GM12878 (cell line): ENCODE data around the gene TAF3. TPM values are rescaled to one million over a fixed set of nuclear protein-coding genes. Genes with fewer than 3 reads are reported as not detected.

Experiments
- ATAC-seq: fragments of 200-7000 bp; cut with Tn5 transposase; 3 replicates; pipeline ENCODE4 v1.9.1; 2020; ENCODE audit warnings: mild to moderate bottlenecking, moderate library complexity
- BruUV-seq: library from RNA; stranded (reverse); fragments of 400-500 nt; replicated peaks from 2 replicates; lab custom pipeline; 2021; lab: Mats Ljungman, UMichigan
- CTCF ChIA-PET: fragments of 300-600 bp; sonication (Branson Sonifier 250); formaldehyde crosslinking; extraction: SDS; loops from one replicate; lab custom pipeline; 2021; ENCODE audit warnings: inconsistent platforms; lab: Yijun Ruan, JAX
- POLR2A ChIA-PET: fragments of 350-600 bp; formaldehyde crosslinking; extraction: SDS; loops from one replicate; lab custom pipeline; 2021; ENCODE audit warnings: inconsistent platforms; lab: Charles Lee
- RAD21 ChIA-PET: fragments of 300-600 bp; sonication (Branson Sonifier 250); formaldehyde crosslinking; loops from one replicate; lab custom pipeline; 2023; ENCODE audit warnings: antibody characterized with exemption; ENCODE audit not compliant: unreplicated experiment; lab: Charles Lee
- SMC1A ChIA-PET: fragments of 300-600 bp; sonication (Branson Sonifier 250); formaldehyde crosslinking; loops from one replicate; lab custom pipeline; 2023; ENCODE audit not compliant: unreplicated experiment, uncharacterized antibody; lab: Charles Lee
- DNase-seq: peaks from one replicate; pipeline ENCODE4 v3.0.0-alpha.2; 2011; ENCODE audit warnings: low read depth, low spot score
- FAIRE-seq: peaks from 3 replicates; lab custom pipeline; 2011; peaks lifted over from hg19 to GRCh38; lab: Jason Lieb, UNC
- H2AFZ ChIP-seq: 2 replicates; pipeline ENCODE4 v1.6.0; 2011; ENCODE audit warnings: low read depth, low read length, control low read depth; ENCODE audit not compliant: control insufficient read depth
- H3K27ac ChIP-seq: 2 replicates; pipeline ENCODE4 v1.5.1; 2011; ENCODE audit warnings: control low read depth; ENCODE audit not compliant: control insufficient read depth, insufficient read depth
- H3K27me3 ChIP-seq, 2 experiments: replicated peaks in 1 of 2; 2 replicates each; pipeline versions ENCODE4 v1.6.0 to v1.6.1; 2011; ENCODE audit warnings: low read length in 1 of 2; ENCODE audit not compliant: control insufficient read depth in 2 of 2, insufficient read depth in 2 of 2
- H3K36me3 ChIP-seq, 2 experiments: 2 replicates each; pipeline ENCODE4 v1.5.1; 2011; ENCODE audit warnings: low read length in 1 of 2; ENCODE audit not compliant: control insufficient read depth in 2 of 2, insufficient read depth in 2 of 2
- H3K4me1 ChIP-seq: 2 replicates; pipeline ENCODE4 v1.6.1; 2011; ENCODE audit warnings: mild to moderate bottlenecking, low read length, moderate library complexity, mixed read lengths; ENCODE audit not compliant: control insufficient read depth, insufficient read depth
- H3K4me2 ChIP-seq: 2 replicates; pipeline ENCODE4 v1.6.0; 2011; ENCODE audit warnings: control low read depth; ENCODE audit not compliant: control insufficient read depth, insufficient read depth
- H3K4me3 ChIP-seq: fragments of 200-600 bp; sonication (generic); 2 replicates; pipeline ENCODE4 v1.5.1; 2016
- H3K79me2 ChIP-seq: 2 replicates; pipeline ENCODE4 v1.6.0; 2011; ENCODE audit warnings: low read length; ENCODE audit not compliant: control insufficient read depth, insufficient read depth
- H3K9ac ChIP-seq: 2 replicates; pipeline ENCODE4 v1.8.0; 2011; ENCODE audit warnings: low read length, control low read depth, mixed read lengths; ENCODE audit not compliant: control insufficient read depth, insufficient read depth
- H3K9me3 ChIP-seq: replicated peaks from 3 replicates; pipeline ENCODE4 v1.5.1; 2011; ENCODE audit warnings: mild to moderate bottlenecking, low read length; ENCODE audit not compliant: control insufficient read depth, insufficient read depth
- H4K20me1 ChIP-seq: 2 replicates; pipeline ENCODE4 v1.6.0; 2011; ENCODE audit not compliant: control insufficient read depth, insufficient read depth
- ASH2L ChIP-seq: fragments of 300-600, 200-600 bp; sonication (generic); IDR thresholded peaks from 2 replicates; pipeline ENCODE4 v1.6.1; 2017; ENCODE audit warnings: low read depth, mild to moderate bottlenecking, borderline replicate concordance
- ATF3 ChIP-seq: IDR thresholded peaks from 2 replicates; pipeline ENCODE4 v1.6.1; 2011; ENCODE audit warnings: low read depth, mild to moderate bottlenecking, low read length, moderate library complexity, borderline replicate concordance; ENCODE audit errors: extremely low read depth
- ELK1 ChIP-seq: IDR thresholded peaks from 2 replicates; pipeline ENCODE4 v1.6.1; 2012; ENCODE audit warnings: low read depth, low read length, improper control_type of control experiment
- FOS ChIP-seq: IDR thresholded peaks from 3 replicates; pipeline ENCODE4 v1.6.1; 2011; ENCODE audit warnings: borderline replicate concordance; ENCODE audit not compliant: insufficient read length; ENCODE audit errors: extremely low read depth
- IKZF1 ChIP-seq: fragments of 450-650 bp; conservative IDR thresholded peaks from 2 replicates; pipeline ENCODE4 v1.6.1; 2017; ENCODE audit warnings: antibody characterized with exemption, mild to moderate bottlenecking
- MEF2B ChIP-seq: fragments of 450-650 bp; IDR thresholded peaks from 2 replicates; pipeline ENCODE4 v1.6.1; 2018; ENCODE audit warnings: mild to moderate bottlenecking, moderate library complexity; ENCODE audit not compliant: partially characterized antibody, poor library complexity, severe bottlenecking
- NR2C1 ChIP-seq: fragments of 450-650 bp; IDR thresholded peaks from 2 replicates; pipeline ENCODE4 v1.6.1; 2017; ENCODE audit warnings: antibody characterized with exemption, mild to moderate bottlenecking, moderate library complexity
- PKNOX1 ChIP-seq: fragments of 450-650 bp; IDR thresholded peaks from 2 replicates; pipeline ENCODE4 v1.6.1; 2016; ENCODE audit warnings: mild to moderate bottlenecking
- RELB ChIP-seq: fragments of 450-650 bp; IDR thresholded peaks from 2 replicates; pipeline ENCODE4 v1.6.1; 2017; ENCODE audit warnings: low read depth, mild to moderate bottlenecking, moderate library complexity
- WGBS: methylation state at CpG from one replicate; pipeline ENCODE4 v1.1.6; 2016; ENCODE audit warnings: low lambda C conversion rate; ENCODE audit not compliant: insufficient replicate concordance, insufficient coverage; ENCODE audit errors: missing lambda C conversion rate; 5-methylcytosine and 5-hydroxymethylcytosine counted together
- in situ Hi-C: fragments of 300-500 bp; cut with MboI; formaldehyde crosslinking; loops from 9 replicates; pipeline ENCODE4 v1.14.3; 2018; ENCODE audit warnings: mixed read lengths
- intact Hi-C: fragments of 100-400 bp; cut with micrococcal nuclease; formaldehyde crosslinking; loops from one replicate; pipeline ENCODE4 v1.14.2; 2022; ENCODE audit not compliant: unreplicated experiment
- polyA plus RNA-seq, 11 experiments: library from polyadenylated mRNA; depleted of rRNA in 4 of 11; unstranded in 6 of 11; stranded (reverse) in 5 of 11; fragments of >200 nt; fragmentation: Nextera tagmentation in 4 of 11; fragmentation: Illumina TruSeq in 1 of 11; extraction: Ambion mirVana in 4 of 11; extraction: Trizol in 1 of 11; gene quantifications; 1 replicate in 1 of 11; 2 replicates in 10 of 11; pipeline versions ENCODE4 v1.2.1 to v1.2.3, GENCODE V29; 2011 to 2016; ENCODE audit warnings: inconsistent platforms in 2 of 11, missing spikeins in 2 of 11, low read depth in 1 of 11
- total RNA-seq, 4 experiments: library from RNA; depleted of rRNA in 3 of 4; stranded (reverse); fragments of >200 nt in 3 of 4; fragmentation: Illumina TruSeq in 1 of 4; extraction: Trizol in 1 of 4; gene quantifications; 2 replicates each; pipeline versions ENCODE4 v1.2.1 to v1.2.3, GENCODE V29; 2013 to 2021

The TAF3 gene
- total and polyA plus RNA-seq, 10 of the 15 experiments (the other 5 are each of a cell fraction or from before 2014, with no cell fraction given): 2.0 to 10.1 (median 3.7) TPM

GRCh38 chr10:8049865-8050555, 231.7 kb downstream of the TAF3 start:
- Histone ChIP-seq H3K9ac (no peak overlapping the region), H3K27ac (no peak overlapping the region), H3K4me2 (peak overlapping the region; percentile 50), H3K36me3 (no peaks in the 10 kb centered on the region), H3K79me2 (no peaks in the 10 kb centered on the region), H3K9me3 (no peaks in the 10 kb centered on the region), H3K4me3 (no peak overlapping the region; the same call in 1 of the 2 replicates), H2AFZ (no peak overlapping the region), H4K20me1 (no peaks in the 10 kb centered on the region), H3K27me3 (peaks cover 23 to 32% of the 10 kb centered on the region in 2 experiments), H3K4me1 (peaks cover 11% of the 10 kb centered on the region)
- 68% methylated on average over 67 of the region's 68 CpGs for WGBS
- ChIA-PET POLR2A (no interaction called here), CTCF (no interaction called here), RAD21 (no interaction called here), SMC1A (interaction anchor here (1.3 kb wide), 1 partner anchor 11 kb away, joined by 4 read pairs; no protein-coding TSS in a partner anchor)
- in situ Hi-C loops: loop anchor here (25.0 kb wide), 1 partner anchor 1162 kb away; no protein-coding TSS in a partner anchor
- intact Hi-C loops: loop anchor here (5.0 to 10.0 kb wide), 4 partner anchors 178 to 1255 kb away; no protein-coding TSS in a partner anchor
- ATAC-seq: no peak
- BruUV-seq: no TSS peak
- DNase-seq: no peak
- FAIRE-seq: no peak
- TF ChIP-seq RELB (no peak), MEF2B (no peak), PKNOX1 (no peak), FOS (no peak), NR2C1 (no peak), ELK1 (no peak), ATF3 (no peak), IKZF1 (no peak), ASH2L (no peak)
